HepG2 (cell line): ENCODE measurements around the gene RTN4RL2. TPM values are rescaled to one million over a fixed set of nuclear protein-coding genes. Genes with fewer than 3 reads are reported as not detected.
A peak's percentile ranks its signal among the peaks of the same experiment; 100 is the strongest.

Experiments used
- ATF7 ChIP-seq, 2 experiments: fragments of 450-650 bp in 1 of 2; sonication (generic) in 1 of 2; formaldehyde crosslinking in 1 of 2; IDR thresholded peaks; 2 replicates each; pipeline versions ENCODE4 v1.4.0 to v1.6.1; 2016 to 2020; ENCODE audit warnings: antibody characterized with exemption in 1 of 2, mild to moderate bottlenecking in 1 of 2, missing genetic modification reagents in 1 of 2
- CTCF ChIP-seq: sonication (generic); formaldehyde crosslinking; IDR thresholded peaks from 2 replicates; pipeline ENCODE4 v1.5.0; 2020; ENCODE audit warnings: mild to moderate bottlenecking, missing genetic modification reagents, moderate library complexity
- FOSL2 ChIP-seq: sonication (generic); formaldehyde crosslinking; IDR thresholded peaks from 2 replicates; pipeline ENCODE4 v1.4.0; 2020; ENCODE audit warnings: missing genetic modification reagents
- FOXA1 ChIP-seq, 2 experiments: fragments of 450-650 bp in 1 of 2; sonication (generic) in 1 of 2; formaldehyde crosslinking in 1 of 2; IDR thresholded peaks; 2 replicates each; pipeline versions ENCODE4 v1.4.0 to v1.6.1; 2016 to 2020; ENCODE audit warnings: missing genetic modification reagents in 1 of 2
- KDM2A ChIP-seq: sonication (generic); formaldehyde crosslinking; IDR thresholded peaks from 2 replicates; pipeline ENCODE4 v1.4.0; 2020; ENCODE audit warnings: low read depth, missing genetic modification reagents, borderline replicate concordance
- MLXIP ChIP-seq: sonication (generic); formaldehyde crosslinking; IDR thresholded peaks from 2 replicates; pipeline ENCODE4 v1.9.0; 2021; ENCODE audit warnings: missing genetic modification reagents, borderline replicate concordance
- MYC ChIP-seq: sonication (generic); formaldehyde crosslinking; IDR thresholded peaks from 2 replicates; pipeline ENCODE4 v1.9.0; 2021; ENCODE audit warnings: missing genetic modification reagents, borderline replicate concordance
- PCBP2 ChIP-seq: fragments of 200-400 bp; formaldehyde crosslinking; optimal IDR thresholded peaks from 2 replicates; pipeline ENCODE3; 2018; ENCODE audit warnings: low read length, low read depth; ENCODE audit not compliant: poor library complexity, severe bottlenecking
- RERE ChIP-seq: IDR thresholded peaks from 2 replicates; pipeline ENCODE4 v1.6.1; 2016; ENCODE audit warnings: low read depth, missing genetic modification reagents, missing compliant biosample characterization
- YEATS2 ChIP-seq: sonication (generic); formaldehyde crosslinking; IDR thresholded peaks from 2 replicates; pipeline ENCODE4 v1.4.0; 2020; ENCODE audit warnings: missing genetic modification reagents, borderline replicate concordance
- ZMAT3 ChIP-seq: sonication (generic); formaldehyde crosslinking; conservative IDR thresholded peaks from 2 replicates; pipeline ENCODE4 v1.7.0; 2021; ENCODE audit warnings: missing genetic modification reagents
- ZNF232 ChIP-seq: sonication (generic); formaldehyde crosslinking; IDR thresholded peaks from 2 replicates; pipeline ENCODE4 v1.4.0; 2020; ENCODE audit warnings: missing genetic modification reagents, borderline replicate concordance
- ZNF24 ChIP-seq: fragments of 450-650 bp; IDR thresholded peaks from 2 replicates; pipeline ENCODE4 v1.6.1; 2017; ENCODE audit warnings: antibody characterized with exemption, mild to moderate bottlenecking
- ZNF737 ChIP-seq: sonication (generic); formaldehyde crosslinking; IDR thresholded peaks from 2 replicates; pipeline ENCODE4 v1.5.0; 2020; ENCODE audit warnings: missing genetic modification reagents, mild to moderate bottlenecking, borderline replicate concordance
- polyA plus RNA-seq, 8 experiments: library from polyadenylated mRNA; depleted of rRNA in 3 of 8; stranded (reverse) in 7 of 8; unstranded in 1 of 8; fragments of >200 nt; fragmentation: Illumina TruSeq in 4 of 8; extraction: Trizol in 4 of 8; gene quantifications; 2 replicates each; pipeline versions ENCODE4 v1.2.1 to v1.2.3, GENCODE V29; 2011 to 2016; ENCODE audit warnings: low read depth in 4 of 8, missing spikeins in 1 of 8, mixed read lengths in 1 of 8; ENCODE audit not compliant: insufficient read depth in 1 of 8
- total RNA-seq, 5 experiments: library from RNA; depleted of rRNA; stranded (reverse); fragments of >200 nt; fragmentation: Illumina TruSeq; extraction: Trizol; gene quantifications; 2 replicates each; pipeline ENCODE4 v1.2.3, GENCODE V29; 2016; ENCODE audit warnings: low read depth in 1 of 5
- TF ChIP-seq, protein P1 (sequence below): conservative IDR thresholded peaks from 2 replicates; pipeline ENCODE4 v1.6.1; 2018; ENCODE audit warnings: missing genetic modification reagents

RTN4RL2 gene
- total and polyA plus RNA-seq, 2 of the 13 experiments (the other 11 are each of a cell fraction or from before 2014, with no cell fraction given) = 1.3 to 4.3 TPM

- no peak for TF ChIP-seq RERE (CRISPR knock-in tag)
- no peak for TF ChIP-seq ZNF737 (CRISPR knock-in tag)
- TF ChIP-seq MYC (CRISPR knock-in tag) = no peak
- TF ChIP-seq FOXA1 (IDR thresholded peaks at IDR 0.05) = no peak
- TF ChIP-seq FOXA1 (CRISPR knock-in tag; IDR thresholded peaks at IDR 0.05) = peak; percentile 69
- no peak for TF ChIP-seq KDM2A (CRISPR knock-in tag)
- no peak for TF ChIP-seq ZNF232 (CRISPR knock-in tag)
- TF ChIP-seq ATF7 (IDR thresholded peaks at IDR 0.05) = no peak
- TF ChIP-seq ATF7 (CRISPR knock-in tag; IDR thresholded peaks at IDR 0.05) = no peak
- no peak for TF ChIP-seq ZMAT3 (CRISPR knock-in tag)
- TF ChIP-seq FOSL2 = no peak
- no peak for TF ChIP-seq YEATS2 (CRISPR knock-in tag)
- no peak for TF ChIP-seq ZNF24
- TF ChIP-seq CTCF = no peak
- TF ChIP-seq, protein P1, sequence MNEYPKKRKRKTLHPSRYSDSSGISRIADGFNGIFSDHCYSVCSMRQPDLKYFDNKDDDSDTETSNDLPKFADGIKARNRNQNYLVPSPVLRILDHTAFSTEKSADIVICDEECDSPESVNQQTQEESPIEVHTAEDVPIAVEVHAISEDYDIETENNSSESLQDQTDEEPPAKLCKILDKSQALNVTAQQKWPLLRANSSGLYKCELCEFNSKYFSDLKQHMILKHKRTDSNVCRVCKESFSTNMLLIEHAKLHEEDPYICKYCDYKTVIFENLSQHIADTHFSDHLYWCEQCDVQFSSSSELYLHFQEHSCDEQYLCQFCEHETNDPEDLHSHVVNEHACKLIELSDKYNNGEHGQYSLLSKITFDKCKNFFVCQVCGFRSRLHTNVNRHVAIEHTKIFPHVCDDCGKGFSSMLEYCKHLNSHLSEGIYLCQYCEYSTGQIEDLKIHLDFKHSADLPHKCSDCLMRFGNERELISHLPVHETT (CRISPR knock-in tag) = no peak
- no peak for TF ChIP-seq PCBP2
- TF ChIP-seq MLXIP (CRISPR knock-in tag) = no peak
Measured at GRCh38 chr11:57504511-57504910, 44.2 kb downstream of the RTN4RL2 start (continued).
